SK-N-SH (cell line): Measurements from ENCODE around the gene PDCD11. TPM values are rescaled to one million over a fixed set of nuclear protein-coding genes. Genes with fewer than 3 reads are reported as not detected.

ENCODE experiments used
- CTCF ChIA-PET: fragments of 300-600, 350-600 bp; formaldehyde crosslinking; extraction: SDS; loops from one replicate; lab custom pipeline; 2021; lab: Yijun Ruan, JAX
- POLR2A ChIA-PET: fragments of 350-600 bp; sonication (Branson Sonifier 250); formaldehyde crosslinking; extraction: SDS; loops from one replicate; lab custom pipeline; 2020; ENCODE audit warnings: antibody characterized with exemption, inconsistent platforms; lab: Yijun Ruan, JAX
- DNase-seq: peaks from one replicate; pipeline ENCODE4 v3.0.0; 2012
- H2AFZ ChIP-seq: fragments of 200-600 bp; sonication (generic); 2 replicates; pipeline ENCODE4 v1.8.1; 2016; ENCODE audit warnings: antibody characterized with exemption, mild to moderate bottlenecking, low read depth
- H3F3A ChIP-seq: fragments of 200-600 bp; sonication (generic); replicated peaks from 2 replicates; pipeline ENCODE3; 2016; ENCODE audit warnings: antibody characterized with exemption, mild to moderate bottlenecking; ENCODE audit not compliant: insufficient read depth
- H3K27ac ChIP-seq, 2 experiments: fragments of 200-500 bp in 1 of 2; fragments of 200-600 bp in 1 of 2; sonication (Bioruptor generic) in 1 of 2; sonication (generic), shearing (Covaris generic) in 1 of 2; 2 replicates each; pipeline versions ENCODE4 v1.5.1 to v1.6.1; 2014 to 2016; ENCODE audit warnings: low read depth in 2 of 2, inconsistent platforms in 1 of 2, low read length in 1 of 2, mild to moderate bottlenecking in 1 of 2, mixed read lengths in 1 of 2
- H3K27me3 ChIP-seq: fragments of 200-600 bp; sonication (generic), shearing (Covaris generic); 2 replicates; pipeline ENCODE4 v1.6.1; 2016; ENCODE audit warnings: mixed run types; ENCODE audit not compliant: insufficient read depth
- H3K36me3 ChIP-seq, 2 experiments: fragments of 200-500 bp in 1 of 2; fragments of 200-600 bp in 1 of 2; sonication (Bioruptor generic) in 1 of 2; sonication (generic) in 1 of 2; replicated peaks in 1 of 2; 2 replicates each; pipeline versions ENCODE3 to v1.5.1; 2014 to 2016; ENCODE audit warnings: low read length in 1 of 2, mild to moderate bottlenecking in 1 of 2; ENCODE audit not compliant: insufficient read depth in 2 of 2, control insufficient read depth in 1 of 2
- H3K4me1 ChIP-seq, 2 experiments: fragments of 200-500 bp in 1 of 2; fragments of 200-600 bp in 1 of 2; sonication (Bioruptor generic) in 1 of 2; sonication (generic), shearing (Covaris generic) in 1 of 2; 2 replicates each; pipeline versions ENCODE4 v1.5.1 to v1.6.1; 2014 to 2016; ENCODE audit warnings: low read depth in 1 of 2, low read length in 1 of 2, mixed run types in 1 of 2; ENCODE audit not compliant: insufficient read depth in 2 of 2, control insufficient read depth in 1 of 2
- H3K4me2 ChIP-seq: fragments of 200-600 bp; sonication (generic), shearing (Covaris generic); 2 replicates; pipeline ENCODE4 v1.6.1; 2017; ENCODE audit warnings: mixed run types
- H3K4me3 ChIP-seq, 2 experiments: fragments of 200-500 bp in 1 of 2; fragments of 200-600 bp in 1 of 2; sonication (Bioruptor generic) in 1 of 2; sonication (generic), shearing (Covaris generic) in 1 of 2; 2 replicates each; pipeline versions ENCODE4 v1.5.1 to v1.8.1; 2014 to 2016; ENCODE audit warnings: low read depth in 2 of 2, inconsistent platforms in 1 of 2, low read length in 1 of 2, mild to moderate bottlenecking in 1 of 2, mixed read lengths in 1 of 2, moderate library complexity in 1 of 2
- H3K79me2 ChIP-seq: fragments of 200-600 bp; sonication (generic); 2 replicates; pipeline ENCODE4 v1.8.1; 2017; ENCODE audit warnings: mild to moderate bottlenecking; ENCODE audit not compliant: insufficient read depth
- H3K9ac ChIP-seq: fragments of 200-600 bp; sonication (generic); 2 replicates; pipeline ENCODE4 v1.6.1; 2017; ENCODE audit warnings: mixed run types
- H3K9me2 ChIP-seq: fragments of 200-600 bp; sonication (generic); 2 replicates; pipeline ENCODE4 v1.6.1; 2017; ENCODE audit warnings: mixed run types
- H3K9me3 ChIP-seq: fragments of 200-600 bp; sonication (generic); 2 replicates; pipeline ENCODE4 v1.6.1; 2017; ENCODE audit warnings: mixed run types, mild to moderate bottlenecking, moderate library complexity
- H4K20me1 ChIP-seq: fragments of 200-600 bp; sonication (generic); 2 replicates; pipeline ENCODE4 v1.6.1; 2017; ENCODE audit warnings: mild to moderate bottlenecking, mixed run types; ENCODE audit not compliant: insufficient read depth
- ELF1 ChIP-seq: IDR thresholded peaks from 2 replicates; pipeline ENCODE4 v1.4.0; 2012
- FOSL2 ChIP-seq: IDR thresholded peaks from 2 replicates; pipeline ENCODE4 v1.4.0; 2012; ENCODE audit warnings: low read depth, mild to moderate bottlenecking, moderate library complexity, borderline replicate concordance
- MXI1 ChIP-seq: IDR thresholded peaks from 2 replicates; pipeline ENCODE4 v1.6.1; 2012; ENCODE audit warnings: mild to moderate bottlenecking, low read depth, low read length, improper control_type of control experiment
- NFIC ChIP-seq: IDR thresholded peaks from 2 replicates; pipeline ENCODE4 v1.4.0; 2012; ENCODE audit warnings: borderline replicate concordance
- NRF1 ChIP-seq: IDR thresholded peaks from 2 replicates; pipeline ENCODE4 v1.6.1; 2012; ENCODE audit warnings: low read depth, mild to moderate bottlenecking, low read length
- RCOR1 ChIP-seq: fragments of 150-350 bp; IDR thresholded peaks from 2 replicates; pipeline ENCODE4 v1.6.1; 2017; ENCODE audit warnings: antibody characterized with exemption, low read length
- RXRA ChIP-seq: IDR thresholded peaks from 2 replicates; pipeline ENCODE4 v1.4.0; 2012; ENCODE audit warnings: low read depth, mild to moderate bottlenecking, borderline replicate concordance
- TCF12 ChIP-seq: IDR thresholded peaks from 2 replicates; pipeline ENCODE4 v1.4.0; 2012
- USF2 ChIP-seq: fragments of 150-350 bp; IDR thresholded peaks from 2 replicates; pipeline ENCODE4 v1.6.1; 2017; ENCODE audit warnings: antibody characterized with exemption, low read length, low read depth, borderline replicate concordance
- WGBS: methylation state at CpG from one replicate; pipeline ENCODE4 v1.1.6; 2017; ENCODE audit warnings: low lambda C conversion rate; 5-methylcytosine and 5-hydroxymethylcytosine counted together
- polyA plus RNA-seq, 3 experiments: library from polyadenylated mRNA; depleted of rRNA; stranded (reverse); fragments of >200 nt; gene quantifications; 2 replicates each; pipeline ENCODE4 v1.2.3, GENCODE V29; 2012

Gene PDCD11
- polyA plus RNA-seq, 1 of the 3 experiments (the other 2 are of a cell fraction): 29.8 TPM

GRCh38 chr10:103448746-103449145, 52.3 kb downstream of the PDCD11 start:
- CTCF ChIA-PET: no interaction called here
- H3K36me3 ChIP-seq: peaks cover 33 to 38% of the 10 kb centered on the region in 2 experiments
- H4K20me1 ChIP-seq: no peaks in the 10 kb centered on the region
- H3F3A ChIP-seq: peaks cover 5% of the 10 kb centered on the region
- H3K27ac ChIP-seq: no peak overlapping the region; a peak in 1 of 4 replicates
- TF ChIP-seq FOSL2 (0 out of 2 replicates have a peak, but pooled peaks have one; percentile 12), USF2 (no peak), MXI1 (no peak), RXRA (no peak), NRF1 (no peak)
- H3K27me3 ChIP-seq: no peaks in the 10 kb centered on the region
- H3K9me2 ChIP-seq: no peaks in the 10 kb centered on the region
- WGBS: 31% methylated on average over 1 of the region's 1 CpG
- no peaks in the 10 kb centered on the region for H3K79me2 ChIP-seq
- H3K9me3 ChIP-seq: no peaks in the 10 kb centered on the region
- H2AFZ ChIP-seq: no peak overlapping the region
- no peak for DNase-seq
- peaks cover 0 to 18% of the 10 kb centered on the region in 2 experiments; a peak in 1 of 4 replicates for H3K4me1 ChIP-seq
- H3K4me2 ChIP-seq: no peak overlapping the region
- H3K9ac ChIP-seq: no peak overlapping the region
- POLR2A ChIA-PET: interaction anchor here (1.2 kb wide), 1 partner anchor 12 kb away, joined by 3 read pairs; no protein-coding TSS in a partner anchor
- H3K4me3 ChIP-seq: no peak overlapping the region

- no peak overlapping the region for H3K4me3 ChIP-seq
- H3K9ac ChIP-seq: no peak overlapping the region
Measured at GRCh38 chr10:103449208-103450144, 53.0 kb downstream of the PDCD11 start.

More at GRCh38 chr10:103449208-103450144, 53.0 kb downstream of the PDCD11 start:
- H2AFZ ChIP-seq: no peak overlapping the region
- H3K9me3 ChIP-seq: no peaks in the 10 kb centered on the region
- H3K27me3 ChIP-seq: no peaks in the 10 kb centered on the region
- H3K4me2 ChIP-seq: no peak overlapping the region
- H3K4me1 ChIP-seq: peaks cover 0 to 18% of the 10 kb centered on the region in 2 experiments; a peak in 1 of 4 replicates
- TF ChIP-seq TCF12 (no peak), ELF1 (no peak), FOSL2 (no peak), NFIC (no peak), RCOR1 (no peak)
- ChIA-PET CTCF (interaction anchor here (0.5 to 2.4 kb wide), 4 partner anchors 32 to 150 kb away, joined by 3 to 19 read pairs (median 4); no protein-coding TSS in a partner anchor), POLR2A (interaction anchor here (1.2 kb wide), 1 partner anchor 13 kb away, joined by 3 read pairs; no protein-coding TSS in a partner anchor)
- no peaks in the 10 kb centered on the region for H4K20me1 ChIP-seq
- no peak for DNase-seq
- peaks cover 5% of the 10 kb centered on the region for H3F3A ChIP-seq
- H3K36me3 ChIP-seq: peaks cover 29 to 31% of the 10 kb centered on the region in 2 experiments
- no peaks in the 10 kb centered on the region for H3K9me2 ChIP-seq
- no peak overlapping the region for H3K27ac ChIP-seq
- 94% methylated on average over 25 of the region's 34 CpGs for WGBS
- no peaks in the 10 kb centered on the region for H3K79me2 ChIP-seq
